Colonic mucosa (tissue), 4 donors: Measurements from ENCODE around the gene GRHL1. TPM values are rescaled to one million over a fixed set of nuclear protein-coding genes. Genes with fewer than 3 reads are reported as not detected.

ENCODE experiments used
- DNase-seq: peaks from one replicate; pipeline ENCODE4 v3.0.0-alpha.2; 2020
- H3K27ac ChIP-seq: fragments of 200-600 bp; one replicate; pipeline ENCODE4 v1.8.0; 2021
- H3K27me3 ChIP-seq: fragments of 200-600 bp; one replicate; pipeline ENCODE4 v1.8.0; 2021
- H3K36me3 ChIP-seq: fragments of 200-600 bp; one replicate; pipeline ENCODE4 v1.8.0; 2021
- H3K4me1 ChIP-seq: fragments of 200-600 bp; one replicate; pipeline ENCODE4 v1.8.0; 2021; ENCODE audit warnings: mild to moderate bottlenecking
- H3K4me3 ChIP-seq: fragments of 200-600 bp; one replicate; pipeline ENCODE4 v1.8.0; 2021
- H3K9ac ChIP-seq, 2 donors: one replicate each; pipeline ENCODE4 v1.7.0; 2013; ENCODE audit warnings: control low read depth in 2 of 2, low read depth in 2 of 2, low read length in 2 of 2
- H3K9me3 ChIP-seq: fragments of 200-600 bp; one replicate; pipeline ENCODE4 v1.8.0; 2021
- intact Hi-C: fragments of 100-400 bp; cut with DNase I; formaldehyde crosslinking; loops from one replicate; pipeline ENCODE4 v1.14.1; 2022
- total RNA-seq, 2 donors: library from RNA; stranded (reverse); fragmentation: NEBNext Ultra II Directional in 1 of 2; extraction: Animal tissue kit (Norgen Biotek cat#: 25700) in 1 of 2; gene quantifications; one replicate each; pipeline ENCODE4 v1.2.1, GENCODE V29; 2021
- TF ChIP-seq, protein P1 (sequence below): fragments of 200-600 bp; IDR thresholded peaks from one replicate; pipeline ENCODE4 v1.8.0; 2022; ENCODE audit warnings: antibody characterized with exemption, mild to moderate bottlenecking
- donor health status: healthy.
- donor health status: DM: no; HTN: no; CAD: no.
- donor health status: DM: no; HTN: no; CAD: no.

The GRHL1 gene
- total RNA-seq, 2 donors from 2014 or later: 1.6 to 1.9 TPM

DNA sequence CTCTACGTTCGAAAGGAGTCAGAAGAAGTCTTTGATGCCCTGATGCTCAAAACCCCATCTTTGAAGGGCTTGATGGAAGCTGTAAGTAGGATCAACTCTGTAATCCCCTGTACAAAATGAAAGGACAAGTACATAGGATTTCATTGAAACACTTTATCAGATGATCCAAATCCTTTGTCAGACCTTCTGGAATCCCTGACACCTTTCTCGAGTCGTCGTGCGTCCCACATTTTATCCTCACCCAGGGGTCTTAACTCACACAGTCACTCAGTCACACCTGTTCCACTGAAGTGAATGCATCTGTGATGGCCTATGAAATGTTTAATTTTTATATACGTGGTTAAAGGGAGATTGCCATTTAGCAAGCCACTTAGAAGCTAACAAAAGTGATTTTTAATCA lies 44.8 kb downstream of the GRHL1 start:
- no peak overlapping the region for H3K4me3 ChIP-seq
- intact Hi-C loops: no loop called here
- no peaks in the 10 kb centered on the region for H3K9me3 ChIP-seq
- TF ChIP-seq, protein P1, sequence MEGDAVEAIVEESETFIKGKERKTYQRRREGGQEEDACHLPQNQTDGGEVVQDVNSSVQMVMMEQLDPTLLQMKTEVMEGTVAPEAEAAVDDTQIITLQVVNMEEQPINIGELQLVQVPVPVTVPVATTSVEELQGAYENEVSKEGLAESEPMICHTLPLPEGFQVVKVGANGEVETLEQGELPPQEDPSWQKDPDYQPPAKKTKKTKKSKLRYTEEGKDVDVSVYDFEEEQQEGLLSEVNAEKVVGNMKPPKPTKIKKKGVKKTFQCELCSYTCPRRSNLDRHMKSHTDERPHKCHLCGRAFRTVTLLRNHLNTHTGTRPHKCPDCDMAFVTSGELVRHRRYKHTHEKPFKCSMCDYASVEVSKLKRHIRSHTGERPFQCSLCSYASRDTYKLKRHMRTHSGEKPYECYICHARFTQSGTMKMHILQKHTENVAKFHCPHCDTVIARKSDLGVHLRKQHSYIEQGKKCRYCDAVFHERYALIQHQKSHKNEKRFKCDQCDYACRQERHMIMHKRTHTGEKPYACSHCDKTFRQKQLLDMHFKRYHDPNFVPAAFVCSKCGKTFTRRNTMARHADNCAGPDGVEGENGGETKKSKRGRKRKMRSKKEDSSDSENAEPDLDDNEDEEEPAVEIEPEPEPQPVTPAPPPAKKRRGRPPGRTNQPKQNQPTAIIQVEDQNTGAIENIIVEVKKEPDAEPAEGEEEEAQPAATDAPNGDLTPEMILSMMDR: no peak
- DNase-seq: no peak
- H3K4me1 ChIP-seq: no peaks in the 10 kb centered on the region
- H3K36me3 ChIP-seq: no peaks in the 10 kb centered on the region
- no peak overlapping the region for H3K9ac ChIP-seq
- no peaks in the 10 kb centered on the region for H3K27me3 ChIP-seq
- no peak overlapping the region for H3K27ac ChIP-seq

DNA sequence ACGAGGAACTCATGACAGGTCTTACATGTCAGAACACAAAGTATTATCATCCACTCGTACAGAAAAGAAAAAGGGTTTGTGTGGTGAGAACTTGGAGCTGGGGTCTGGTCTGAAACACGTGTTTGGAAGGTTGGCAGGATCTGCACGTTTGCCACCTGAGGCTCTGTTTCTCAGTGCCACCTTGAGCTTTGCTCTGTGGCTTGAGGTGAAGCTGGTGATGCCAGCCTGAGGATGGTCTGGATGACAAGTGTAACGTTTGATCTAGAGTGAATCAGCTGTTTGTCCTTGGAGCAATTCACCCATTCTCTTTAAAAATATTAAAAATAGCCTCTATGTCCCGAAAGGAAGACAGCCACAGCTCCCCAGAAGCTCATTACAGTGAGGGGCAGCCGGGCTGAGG lies 46.4 kb downstream of the GRHL1 start:
- TF ChIP-seq, protein P1: no peak
- H3K4me3 ChIP-seq: no peak overlapping the region
- H3K27ac ChIP-seq: no peak overlapping the region
- no peaks in the 10 kb centered on the region for H3K9me3 ChIP-seq
- intact Hi-C loops: no loop called here
- no peak for DNase-seq
- no peaks in the 10 kb centered on the region for H3K27me3 ChIP-seq
- no peaks in the 10 kb centered on the region for H3K36me3 ChIP-seq
- no peaks in the 10 kb centered on the region for H3K4me1 ChIP-seq
- H3K9ac ChIP-seq: no peak overlapping the region

DNA sequence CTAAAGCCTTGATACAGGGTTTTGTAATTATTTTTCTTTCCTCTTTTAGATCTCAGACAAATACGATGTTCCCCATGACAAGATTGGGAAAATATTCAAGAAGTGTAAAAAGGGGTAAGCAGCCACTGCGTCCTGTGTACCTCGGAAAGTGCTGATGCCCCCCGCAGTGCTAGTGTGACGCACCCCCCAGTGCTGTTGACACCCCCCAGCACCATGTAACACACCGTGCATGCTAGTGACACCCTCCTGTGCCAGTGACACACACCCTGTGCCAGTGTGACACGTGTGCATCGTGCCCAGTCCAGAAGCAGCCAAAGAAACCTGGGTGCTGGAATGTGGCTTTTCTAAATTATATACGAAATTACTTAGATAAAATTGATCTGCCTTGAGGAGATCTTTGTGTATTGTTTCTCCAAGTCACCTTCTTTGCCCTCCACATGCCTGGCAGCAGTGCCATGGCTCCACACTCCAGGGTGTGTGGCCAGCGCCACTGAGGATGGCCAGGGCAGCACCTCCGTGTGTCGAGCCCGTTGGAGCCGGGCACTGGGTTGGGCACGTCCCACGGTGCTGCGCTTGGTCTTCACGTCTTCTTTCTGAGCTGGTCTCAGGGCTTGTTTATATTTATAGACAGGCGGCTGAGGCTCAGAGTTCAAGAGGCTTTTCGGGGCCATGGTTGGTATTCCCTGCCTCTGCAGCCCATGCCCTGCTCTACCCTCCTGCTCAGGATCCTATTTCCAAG lies 47.6 kb downstream of the GRHL1 start:
- Histone ChIP-seq H3K36me3 (no peaks in the 10 kb centered on the region), H3K27me3 (no peaks in the 10 kb centered on the region), H3K9me3 (no peaks in the 10 kb centered on the region), H3K9ac (no peak overlapping the region), H3K4me1 (no peaks in the 10 kb centered on the region), H3K4me3 (no peak overlapping the region), H3K27ac (no peak overlapping the region)
- intact Hi-C loops: no loop called here
- TF ChIP-seq, protein P1: no peak
- DNase-seq: no peak

DNA sequence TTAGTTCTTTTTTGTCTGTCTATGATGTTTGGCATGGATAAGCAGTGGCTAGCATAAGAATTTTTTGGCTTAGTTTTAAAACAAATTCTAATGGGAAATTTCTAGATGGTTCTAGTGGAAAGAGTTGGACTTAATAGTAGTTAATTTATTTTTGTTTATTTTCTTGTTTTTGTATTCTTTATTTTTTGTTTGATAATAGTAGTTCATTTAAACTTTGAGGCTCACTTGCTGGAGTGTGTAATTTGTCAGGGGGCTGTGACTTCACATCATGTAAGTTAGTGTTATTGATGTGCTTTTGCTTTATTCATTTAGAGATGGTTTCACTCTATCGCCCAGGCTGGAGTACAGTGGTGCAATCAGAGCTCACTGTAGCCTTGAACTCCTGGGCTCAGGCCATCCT lies 48.2 kb downstream of the GRHL1 start:
- Histone ChIP-seq H3K4me3 (no peak overlapping the region), H3K36me3 (no peaks in the 10 kb centered on the region), H3K9ac (no peak overlapping the region), H3K4me1 (no peaks in the 10 kb centered on the region), H3K9me3 (no peaks in the 10 kb centered on the region), H3K27me3 (no peaks in the 10 kb centered on the region), H3K27ac (no peak overlapping the region)
- intact Hi-C loops: no loop called here
- TF ChIP-seq, protein P1: no peak
- no peak for DNase-seq

DNA sequence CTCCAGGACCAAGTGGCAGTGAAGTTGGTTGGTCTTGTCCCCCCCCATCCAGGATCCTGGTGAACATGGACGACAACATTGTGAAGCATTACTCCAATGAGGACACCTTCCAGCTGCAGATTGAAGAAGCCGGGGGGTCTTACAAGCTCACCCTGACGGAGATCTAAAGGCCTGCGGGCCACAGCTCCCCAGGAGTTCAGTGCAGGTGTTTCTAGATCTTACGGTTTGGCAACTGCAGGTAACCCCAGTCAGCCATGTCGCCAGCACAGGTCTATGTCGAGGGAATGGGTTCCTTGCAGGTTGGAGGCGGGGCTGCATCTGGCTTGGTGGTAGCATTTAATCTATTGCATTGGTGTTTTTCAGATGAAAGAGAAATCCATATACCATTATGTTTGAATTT lies 49.0 kb downstream of the GRHL1 start:
- intact Hi-C loops: no loop called here
- no peaks in the 10 kb centered on the region for H3K9me3 ChIP-seq
- H3K27ac ChIP-seq: no peak overlapping the region
- H3K27me3 ChIP-seq: no peaks in the 10 kb centered on the region
- H3K36me3 ChIP-seq: no peaks in the 10 kb centered on the region
- TF ChIP-seq, protein P1: no peak
- H3K4me3 ChIP-seq: no peak overlapping the region
- H3K4me1 ChIP-seq: no peaks in the 10 kb centered on the region
- no peak overlapping the region for H3K9ac ChIP-seq
- DNase-seq: no peak
